GM12801 (cell line): ENCODE results near the gene PRKG1.

Experiments used
- CTCF ChIP-seq: IDR thresholded peaks from one replicate; pipeline ENCODE4 v1.5.1; 2011; ENCODE audit warnings: control low read depth; ENCODE audit not compliant: insufficient read length; ENCODE audit errors: extremely low read depth

Gene PRKG1

GRCh38 chr10:52082307-52082706, 1008.0 kb downstream of the PRKG1 start:
- TF ChIP-seq CTCF, result no peak

GRCh38 chr10:52083422-52083821, 1009.1 kb downstream of the PRKG1 start:
- TF ChIP-seq CTCF, result no peak

DNA sequence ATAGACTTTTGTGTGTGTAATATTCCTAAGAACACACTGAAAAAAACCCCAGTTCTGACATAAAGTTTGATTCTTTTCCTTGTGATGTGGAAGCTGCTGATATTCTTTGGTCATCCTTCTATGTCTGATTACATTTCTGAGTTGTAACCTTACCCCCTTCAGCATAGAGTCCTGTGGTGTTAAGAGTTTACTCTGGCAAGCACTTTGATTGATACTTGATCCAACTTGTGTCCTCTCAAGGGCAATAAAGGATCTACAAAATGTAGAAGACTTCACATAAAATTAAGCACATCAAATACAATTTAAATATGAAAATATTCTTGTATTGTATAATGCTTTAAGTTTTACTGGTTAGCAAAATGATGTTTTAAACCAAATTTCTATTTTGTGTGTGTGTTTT, 1018.1 kb downstream of the PRKG1 start:
- no peak for TF ChIP-seq CTCF

DNA sequence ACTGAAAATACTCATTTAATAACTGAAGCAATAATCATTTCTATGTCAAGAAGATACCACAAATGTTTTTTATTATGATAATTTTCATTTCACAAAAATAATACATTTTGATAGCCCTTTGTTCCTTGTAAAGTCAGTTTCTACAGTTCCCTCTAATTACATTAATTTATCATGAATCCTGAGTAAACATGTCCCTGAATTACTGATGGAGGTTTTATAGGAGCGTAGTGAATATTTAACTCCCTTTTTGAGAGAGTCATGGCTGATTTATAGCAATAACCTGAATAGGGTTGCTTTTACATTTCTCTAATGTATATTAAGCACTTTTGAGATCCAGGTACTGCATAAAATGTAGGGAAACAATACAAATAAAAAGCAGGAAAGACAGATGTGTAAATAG, 1023.8 kb downstream of the PRKG1 start:
- no peak for TF ChIP-seq CTCF

GRCh38 chr10:52099026-52099600, 1024.8 kb downstream of the PRKG1 start:
- TF ChIP-seq CTCF, result no peak

GRCh38 chr10:52100011-52100547, 1025.8 kb downstream of the PRKG1 start:
- no peak for TF ChIP-seq CTCF

DNA sequence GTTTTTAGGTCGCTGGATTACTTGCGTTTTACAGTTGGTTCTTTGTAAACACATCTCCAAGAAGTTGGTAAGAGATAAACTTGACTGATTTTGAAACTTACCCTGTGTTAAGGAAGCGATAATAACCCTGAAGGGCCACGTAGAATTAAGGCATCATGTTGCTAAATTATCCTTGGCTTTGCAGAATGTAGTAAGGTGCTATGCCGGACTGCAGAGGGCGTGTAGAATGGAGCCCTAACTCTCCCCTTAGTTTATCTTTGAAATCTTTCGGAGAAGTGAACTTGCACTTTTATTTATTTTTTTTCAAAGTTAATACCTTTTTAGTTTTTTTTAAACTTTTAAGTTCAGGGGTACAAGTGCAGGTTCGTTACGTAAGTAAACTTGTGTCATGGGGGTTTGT, 1031.0 kb downstream of the PRKG1 start:
- TF ChIP-seq CTCF, result no peak
